ENCODE measurements around the gene GNGT2. TPM values are rescaled to one million over a fixed set of nuclear protein-coding genes. Genes with fewer than 3 reads are reported as not detected.

GNGT2 gene
- polyA plus RNA-seq, 3 donors = 16.0 to 25.1 (median 16.7) TPM

DNA sequence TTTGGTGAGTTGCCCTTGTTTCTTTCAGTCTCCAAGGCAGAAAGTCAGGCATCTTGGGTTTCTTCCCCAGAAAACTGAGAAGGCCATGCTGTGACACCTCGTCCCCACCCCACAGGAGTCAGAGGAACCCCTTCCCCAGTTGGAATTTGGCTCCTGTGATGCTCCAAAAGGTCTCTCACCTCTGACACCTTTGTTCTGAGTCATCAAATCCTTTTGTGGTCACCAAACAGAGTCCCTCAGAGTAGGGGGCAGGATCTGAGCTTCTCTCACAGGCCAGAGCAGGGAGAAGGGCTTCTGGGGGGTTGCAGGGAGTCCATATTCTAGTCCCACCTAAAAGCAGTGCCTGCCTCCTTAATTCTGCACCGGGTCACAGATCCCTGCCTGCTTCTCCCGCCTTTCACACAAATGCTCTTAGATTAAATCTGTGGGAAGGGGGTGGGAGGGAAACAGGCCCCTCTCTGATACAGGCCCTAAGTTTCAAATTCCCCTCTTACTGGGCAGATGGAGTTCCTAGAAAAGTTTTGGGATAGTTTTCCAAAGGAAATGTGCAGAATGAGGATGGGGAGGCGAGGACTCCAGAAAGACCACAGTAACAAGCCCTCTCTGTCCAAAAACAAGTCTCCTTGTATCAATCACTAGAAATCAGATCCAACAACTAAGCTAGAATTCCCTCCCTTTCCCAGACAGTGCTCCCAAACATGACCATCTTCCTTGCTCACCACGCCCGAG is 18.9 kb upstream of the GNGT2 start:
- intact Hi-C loops (cut with micrococcal nuclease) = loop anchor here in 1 of 2 donors (5.0 kb wide), 1 partner anchor 63 kb away; no protein-coding TSS in a partner anchor
- Histone ChIP-seq H3K4me1 (ENCODE audit: control insufficient read depth in 1 of 2, insufficient read depth in 2 of 2, low read length in 2 of 2) (peaks cover 28 to 47% of the 10 kb centered on the region in 2 donors), H2AFZ (ENCODE audit: insufficient read depth, low read depth, low read length, poor library complexity, severe bottlenecking) (no peak overlapping the region), H4K20me1 (ENCODE audit: insufficient read depth, low read length) (peaks cover 18% of the 10 kb centered on the region), H3K27me3 (ENCODE audit: control insufficient read depth in 2 of 2, insufficient read depth in 2 of 2, low read length in 2 of 2) (peaks cover 21 to 57% of the 10 kb centered on the region in 2 donors), H3K9ac (ENCODE audit: insufficient read depth, low read length, poor library complexity, severe bottlenecking) (no peak overlapping the region), H3K36me3 (replicated peaks in 1 of 2; ENCODE audit: control insufficient read depth in 1 of 2, insufficient read depth in 2 of 2, low read length in 2 of 2) (no peaks in the 10 kb centered on the region), H3K4me3 (replicated peaks in 1 of 3; ENCODE audit: low read depth in 2 of 3, low read length in 3 of 3) (peak overlapping the region in 1 of 3 experiments; percentile 81), H3K4me2 (replicated peaks; ENCODE audit: extremely low read depth, low read length, poor library complexity, severe bottlenecking) (peak overlapping the region; percentile 91), H3K79me2 (ENCODE audit: insufficient read depth, low read length) (no peaks in the 10 kb centered on the region), H3K9me3 (replicated peaks in 1 of 2; ENCODE audit: control insufficient read depth in 1 of 2, insufficient read depth in 1 of 2, low read length in 2 of 2) (peaks cover 0 to 5% of the 10 kb centered on the region in 2 donors), H3K27ac (ENCODE audit: low read depth in 1 of 2, low read length in 2 of 2) (no peak overlapping the region)
- TF ChIP-seq, protein P1, sequence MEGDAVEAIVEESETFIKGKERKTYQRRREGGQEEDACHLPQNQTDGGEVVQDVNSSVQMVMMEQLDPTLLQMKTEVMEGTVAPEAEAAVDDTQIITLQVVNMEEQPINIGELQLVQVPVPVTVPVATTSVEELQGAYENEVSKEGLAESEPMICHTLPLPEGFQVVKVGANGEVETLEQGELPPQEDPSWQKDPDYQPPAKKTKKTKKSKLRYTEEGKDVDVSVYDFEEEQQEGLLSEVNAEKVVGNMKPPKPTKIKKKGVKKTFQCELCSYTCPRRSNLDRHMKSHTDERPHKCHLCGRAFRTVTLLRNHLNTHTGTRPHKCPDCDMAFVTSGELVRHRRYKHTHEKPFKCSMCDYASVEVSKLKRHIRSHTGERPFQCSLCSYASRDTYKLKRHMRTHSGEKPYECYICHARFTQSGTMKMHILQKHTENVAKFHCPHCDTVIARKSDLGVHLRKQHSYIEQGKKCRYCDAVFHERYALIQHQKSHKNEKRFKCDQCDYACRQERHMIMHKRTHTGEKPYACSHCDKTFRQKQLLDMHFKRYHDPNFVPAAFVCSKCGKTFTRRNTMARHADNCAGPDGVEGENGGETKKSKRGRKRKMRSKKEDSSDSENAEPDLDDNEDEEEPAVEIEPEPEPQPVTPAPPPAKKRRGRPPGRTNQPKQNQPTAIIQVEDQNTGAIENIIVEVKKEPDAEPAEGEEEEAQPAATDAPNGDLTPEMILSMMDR (IDR thresholded peaks at IDR 0.05) = no peak
- 93% methylated on average over 2 of the region's 6 CpGs for WGBS (ENCODE audit: insufficient coverage)
- no peak for DNase-seq
- Mint-ChIP-seq H3K9me3 (peaks cover 0 to 13% (median 6%) of the 10 kb centered on the region in 7 donors), H3K36me3 (peaks cover 8 to 17% of the 10 kb centered on the region in 2 donors), H3K4me1 (peaks cover 42% of the 10 kb centered on the region), H3K4me3 (peak overlapping the region; percentile 35 to 92), H3K27ac (peak overlapping the region in 2 of 7 donors; percentile 13 to 17), H3K27me3 (ENCODE audit: low read depth in 3 of 3) (peaks cover 46 to 73% (median 62%) of the 10 kb centered on the region in 3 donors)

DNA sequence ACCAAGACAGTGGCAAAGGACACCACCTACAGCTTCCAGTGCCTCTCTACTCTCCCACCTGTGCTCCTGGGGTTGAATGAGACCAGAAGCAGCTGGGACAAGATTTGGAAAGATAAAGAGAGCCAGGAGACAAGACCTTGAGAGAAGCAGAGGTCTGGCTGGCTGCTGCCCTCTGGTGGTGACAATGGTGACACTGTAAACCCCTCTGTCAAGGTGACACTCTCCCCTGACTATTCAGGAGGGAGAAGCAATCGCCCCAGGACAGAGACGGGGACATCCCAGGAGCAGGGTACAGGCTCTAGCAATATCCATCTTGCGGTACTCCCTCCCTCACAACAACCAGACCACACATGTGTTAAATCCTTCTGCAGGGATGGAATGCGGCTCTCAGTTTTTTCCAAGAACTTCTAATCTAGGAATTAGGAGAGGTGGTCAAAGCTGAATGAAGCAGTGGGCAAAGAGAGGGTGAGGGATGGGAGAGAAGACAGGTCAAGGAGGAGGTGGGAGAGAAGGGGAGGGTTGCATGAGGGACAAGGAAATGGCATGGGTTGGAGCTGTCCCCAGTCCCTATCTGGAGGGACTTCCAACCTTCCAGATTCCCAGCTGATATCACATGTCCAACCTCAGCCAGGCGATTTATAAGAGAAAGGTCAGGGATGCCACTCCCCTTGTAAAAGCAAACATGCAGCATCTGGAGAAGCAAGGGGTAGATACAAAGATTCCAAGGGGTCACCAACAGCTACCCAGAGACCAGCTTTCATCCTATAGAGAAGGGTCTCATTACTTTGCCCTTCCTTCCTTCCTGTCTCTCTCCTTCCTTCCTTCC is 17.3 kb upstream of the GNGT2 start:
- Histone ChIP-seq H3K4me3 (replicated peaks in 1 of 3; ENCODE audit: low read depth in 2 of 3, low read length in 3 of 3) (no peak overlapping the region), H3K36me3 (replicated peaks in 1 of 2; ENCODE audit: control insufficient read depth in 1 of 2, insufficient read depth in 2 of 2, low read length in 2 of 2) (peaks cover 5% of the 10 kb centered on the region in 2 donors), H3K4me1 (ENCODE audit: control insufficient read depth in 1 of 2, insufficient read depth in 2 of 2, low read length in 2 of 2) (peaks cover 44 to 58% of the 10 kb centered on the region in 2 donors), H2AFZ (ENCODE audit: insufficient read depth, low read depth, low read length, poor library complexity, severe bottlenecking) (no peak overlapping the region), H3K9me3 (replicated peaks in 1 of 2; ENCODE audit: control insufficient read depth in 1 of 2, insufficient read depth in 1 of 2, low read length in 2 of 2) (peaks cover 0 to 5% of the 10 kb centered on the region in 2 donors), H3K9ac (ENCODE audit: insufficient read depth, low read length, poor library complexity, severe bottlenecking) (no peak overlapping the region), H3K27ac (ENCODE audit: low read depth in 1 of 2, low read length in 2 of 2) (no peak overlapping the region), H3K79me2 (ENCODE audit: insufficient read depth, low read length) (no peaks in the 10 kb centered on the region), H4K20me1 (ENCODE audit: insufficient read depth, low read length) (peaks cover 18% of the 10 kb centered on the region), H3K27me3 (ENCODE audit: control insufficient read depth in 2 of 2, insufficient read depth in 2 of 2, low read length in 2 of 2) (peaks cover 21 to 64% of the 10 kb centered on the region in 2 donors), H3K4me2 (replicated peaks; ENCODE audit: extremely low read depth, low read length, poor library complexity, severe bottlenecking) (no peak overlapping the region)
- peak; percentile 59 to 82 (median 74) for DNase-seq
- TF ChIP-seq, protein P1 (IDR thresholded peaks at IDR 0.05) = peak; percentile 88
- Mint-ChIP-seq H3K4me3 (peak overlapping the region in 1 of 2 donors; percentile 60), H3K27me3 (ENCODE audit: low read depth in 3 of 3) (peaks cover 56 to 85% (median 71%) of the 10 kb centered on the region in 3 donors), H3K27ac (peak overlapping the region in 2 of 7 donors; percentile 39 to 46), H3K4me1 (peaks cover 55% of the 10 kb centered on the region), H3K36me3 (peaks cover 18 to 23% of the 10 kb centered on the region in 2 donors), H3K9me3 (peaks cover 0 to 13% (median 7%) of the 10 kb centered on the region in 7 donors)
- no CpG with 5 or more reads among the region's 5 CpGs for WGBS (ENCODE audit: insufficient coverage)
- intact Hi-C loops (cut with micrococcal nuclease) = loop anchor here (1.0 to 5.0 kb wide), 3 partner anchors 47 to 65 kb away; no protein-coding TSS in a partner anchor
